Smooth muscle cell (in vitro differentiated cells): ENCODE measurements around the gene JUN. TPM values are rescaled to one million over a fixed set of nuclear protein-coding genes. Genes with fewer than 3 reads are reported as not detected.

Experiments
- DNase-seq: peaks from one replicate; lab custom pipeline; 2025; ENCODE audit not compliant: unreplicated experiment; lab: John Stamatoyannopoulos, UW
- H2AFZ ChIP-seq: fragments of 200-600 bp; sonication (generic); 2 replicates; pipeline ENCODE4 v1.6.0; 2016; ENCODE audit warnings: antibody characterized with exemption, low read depth, mild to moderate bottlenecking
- H3F3A ChIP-seq: fragments of 200-600 bp; sonication (generic); 2 replicates; pipeline ENCODE4 v1.6.0; 2017; ENCODE audit warnings: antibody characterized with exemption, low read depth
- H3K27ac ChIP-seq: fragments of 200-600 bp; sonication (generic); 2 replicates; pipeline ENCODE4 v1.5.1; 2016; ENCODE audit warnings: low read depth, mild to moderate bottlenecking
- H3K27me3 ChIP-seq: fragments of 200-600 bp; sonication (generic); 2 replicates; pipeline ENCODE4 v1.6.1; 2016; ENCODE audit warnings: low read depth, mild to moderate bottlenecking
- H3K36me3 ChIP-seq: fragments of 200-600 bp; sonication (generic); 2 replicates; pipeline ENCODE4 v1.5.1; 2016; ENCODE audit warnings: low read depth
- H3K4me1 ChIP-seq: fragments of 200-600 bp; sonication (generic); 2 replicates; pipeline ENCODE4 v1.5.1; 2016; ENCODE audit warnings: low read depth
- H3K4me2 ChIP-seq: fragments of 200-600 bp; sonication (generic); 2 replicates; pipeline ENCODE4 v1.6.0; 2016; ENCODE audit warnings: mild to moderate bottlenecking
- H3K4me3 ChIP-seq: fragments of 200-600 bp; sonication (generic); 2 replicates; pipeline ENCODE4 v1.5.1; 2016; ENCODE audit warnings: mild to moderate bottlenecking
- H3K79me2 ChIP-seq: fragments of 200-600 bp; sonication (generic); 2 replicates; pipeline ENCODE4 v1.6.0; 2016; ENCODE audit warnings: low read depth, mild to moderate bottlenecking
- H3K9ac ChIP-seq: fragments of 200-600 bp; sonication (generic); 2 replicates; pipeline ENCODE4 v1.6.0; 2016; ENCODE audit warnings: low read depth
- H3K9me3 ChIP-seq: fragments of 200-600 bp; sonication (generic); replicated peaks from 2 replicates; pipeline ENCODE4 v1.5.1; 2016; ENCODE audit warnings: low read depth
- H4K20me1 ChIP-seq: fragments of 200-600 bp; sonication (generic); 2 replicates; pipeline ENCODE4 v1.6.0; 2016; ENCODE audit warnings: low read depth
- CTCF ChIP-seq: fragments of 200-600 bp; sonication (generic); IDR thresholded peaks from 2 replicates; pipeline ENCODE4 v1.5.1; 2017; ENCODE audit warnings: borderline replicate concordance, mild to moderate bottlenecking, antibody characterized with exemption; ENCODE audit not compliant: insufficient read depth, poor library complexity, severe bottlenecking
- WGBS: methylation state at CpG from one replicate; pipeline ENCODE4 v1.1.7; 2016; ENCODE audit warnings: low lambda C conversion rate; 5-methylcytosine and 5-hydroxymethylcytosine counted together
- polyA plus RNA-seq: library from polyadenylated mRNA; unstranded; fragments of >200 nt; fragmentation: Nextera tagmentation; extraction: Ambion mirVana; gene quantifications from 2 replicates; pipeline ENCODE4 v1.2.1, GENCODE V29; 2016
- total RNA-seq: library from RNA; depleted of rRNA; stranded (reverse); fragments of >200 nt; gene quantifications from 2 replicates; pipeline ENCODE4 v1.2.3, GENCODE V29; 2014

Gene JUN
- total and polyA plus RNA-seq, 2 experiments from 2014 or later, result 200 to 286 TPM

GRCh38 chr1:58749646-58750045 is 34.2 kb downstream of the JUN start:
- no peaks in the 10 kb centered on the region for H3K27me3 ChIP-seq
- H3K27ac ChIP-seq, result no peak overlapping the region
- H4K20me1 ChIP-seq, result no peaks in the 10 kb centered on the region
- H3K4me3 ChIP-seq, result no peak overlapping the region
- DNase-seq, result no peak
- no peak for TF ChIP-seq CTCF
- H2AFZ ChIP-seq, result no peak overlapping the region
- WGBS, result 96% methylated on average over 1 of the region's 1 CpG
- no peak overlapping the region for H3K4me2 ChIP-seq
- peaks cover 4% of the 10 kb centered on the region for H3K4me1 ChIP-seq
- H3K9ac ChIP-seq, result no peak overlapping the region
- H3K79me2 ChIP-seq, result no peaks in the 10 kb centered on the region
- peaks cover 11% of the 10 kb centered on the region for H3F3A ChIP-seq
- H3K9me3 ChIP-seq, result no peaks in the 10 kb centered on the region
- H3K36me3 ChIP-seq, result no peaks in the 10 kb centered on the region

- Histone ChIP-seq H3K9ac (no peak overlapping the region), H3F3A (peaks cover 1% of the 10 kb centered on the region), H4K20me1 (no peaks in the 10 kb centered on the region), H3K27ac (no peak overlapping the region), H3K27me3 (no peaks in the 10 kb centered on the region), H3K4me2 (no peak overlapping the region), H3K36me3 (no peaks in the 10 kb centered on the region), H3K4me3 (no peak overlapping the region), H3K79me2 (no peaks in the 10 kb centered on the region), H3K4me1 (peaks cover 3% of the 10 kb centered on the region), H3K9me3 (no peaks in the 10 kb centered on the region), H2AFZ (no peak overlapping the region)
- no peak for DNase-seq
- no peak for TF ChIP-seq CTCF
- 83% methylated on average over 3 of the region's 3 CpGs for WGBS
Measured at GRCh38 chr1:58748666-58749065, 35.2 kb downstream of the JUN start.

- Histone ChIP-seq H3K4me1 (peaks cover 3% of the 10 kb centered on the region), H3K4me3 (no peak overlapping the region), H3K36me3 (no peaks in the 10 kb centered on the region), H3F3A (no peaks in the 10 kb centered on the region), H3K27me3 (no peaks in the 10 kb centered on the region), H3K79me2 (no peaks in the 10 kb centered on the region), H3K27ac (no peak overlapping the region), H3K4me2 (no peak overlapping the region), H4K20me1 (no peaks in the 10 kb centered on the region), H3K9me3 (no peaks in the 10 kb centered on the region), H3K9ac (no peak overlapping the region), H2AFZ (no peak overlapping the region)
- TF ChIP-seq CTCF, result no peak
- WGBS, result 77% methylated on average over 2 of the region's 2 CpGs
- DNase-seq, result no peak
Measured at GRCh38 chr1:58746757-58747156, 37.1 kb downstream of the JUN start.

GRCh38 chr1:58746182-58746581 is 37.7 kb downstream of the JUN start:
- Histone ChIP-seq H3K79me2 (no peaks in the 10 kb centered on the region), H3K9ac (no peak overlapping the region), H3K4me2 (no peak overlapping the region), H3K9me3 (no peaks in the 10 kb centered on the region), H3K36me3 (no peaks in the 10 kb centered on the region), H3K4me3 (no peak overlapping the region), H3F3A (no peaks in the 10 kb centered on the region), H3K27ac (no peak overlapping the region), H3K4me1 (peaks cover 3% of the 10 kb centered on the region), H2AFZ (no peak overlapping the region), H4K20me1 (no peaks in the 10 kb centered on the region), H3K27me3 (no peaks in the 10 kb centered on the region)
- no peak for DNase-seq
- 100% methylated on average over 1 of the region's 1 CpG for WGBS
- TF ChIP-seq CTCF, result no peak
